Thymus (tissue), 14 donors: ENCODE measurements around the gene MITF. TPM values are rescaled to one million over a fixed set of nuclear protein-coding genes. Genes with fewer than 3 reads are reported as not detected.

Experiments used
- DNase-seq, 9 donors: peaks; one replicate each; pipeline ENCODE4 v3.0.0-alpha.2; 2013; ENCODE audit warnings: low spot score in 9 of 9, low read depth in 6 of 9, missing footprints in 1 of 9
- H3K27ac ChIP-seq, 2 donors: one replicate each; pipeline ENCODE4 v1.5.1; 2013; ENCODE audit warnings: control low read depth in 1 of 2, low read depth in 1 of 2, low read length in 1 of 2, mild to moderate bottlenecking in 1 of 2, moderate library complexity in 1 of 2
- H3K27me3 ChIP-seq, 2 donors: one replicate each; pipeline ENCODE4 v1.5.1; 2013; ENCODE audit warnings: low read length in 1 of 2; ENCODE audit not compliant: control insufficient read depth in 2 of 2, insufficient read depth in 1 of 2
- H3K36me3 ChIP-seq, 2 donors: one replicate each; pipeline ENCODE4 v1.5.1; 2013; ENCODE audit warnings: low read length in 1 of 2, mild to moderate bottlenecking in 1 of 2, moderate library complexity in 1 of 2; ENCODE audit not compliant: control insufficient read depth in 2 of 2, insufficient read depth in 2 of 2
- H3K4me1 ChIP-seq, 2 donors: one replicate each; pipeline ENCODE4 v1.5.1; 2013; ENCODE audit warnings: low read length in 2 of 2; ENCODE audit not compliant: control insufficient read depth in 2 of 2, insufficient read depth in 2 of 2
- H3K4me3 ChIP-seq, 2 donors: one replicate each; pipeline ENCODE4 v1.5.1; 2013; ENCODE audit warnings: low read length in 2 of 2, control low read depth in 1 of 2, mild to moderate bottlenecking in 1 of 2
- H3K9me3 ChIP-seq, 2 donors: one replicate each; pipeline ENCODE4 v1.5.1; 2013; ENCODE audit warnings: low read length in 1 of 2, mild to moderate bottlenecking in 1 of 2; ENCODE audit not compliant: control insufficient read depth in 2 of 2, insufficient read depth in 1 of 2
- WGBS: extraction: QIAGEN DNeasy Blood & Tissue Kit; methylation state at CpG from one replicate; pipeline ENCODE4 v1.1.7; 2013; 5-methylcytosine and 5-hydroxymethylcytosine counted together
- long read RNA-seq, 10 donors: transcript quantifications; one replicate each; lab custom pipeline, GENCODE V29; 2026
- polyA plus RNA-seq: library from polyadenylated mRNA; stranded (reverse); fragments of 200-250 nt; gene quantifications from one replicate; pipeline ENCODE4 v1.2.3, GENCODE V29; 2013
- total RNA-seq: library from RNA; stranded (reverse); fragments of 120-200 nt; gene quantifications from one replicate; pipeline ENCODE4 v1.2.4, GENCODE V29; 2013
- donor health status: healthy.

The MITF gene, protein sequence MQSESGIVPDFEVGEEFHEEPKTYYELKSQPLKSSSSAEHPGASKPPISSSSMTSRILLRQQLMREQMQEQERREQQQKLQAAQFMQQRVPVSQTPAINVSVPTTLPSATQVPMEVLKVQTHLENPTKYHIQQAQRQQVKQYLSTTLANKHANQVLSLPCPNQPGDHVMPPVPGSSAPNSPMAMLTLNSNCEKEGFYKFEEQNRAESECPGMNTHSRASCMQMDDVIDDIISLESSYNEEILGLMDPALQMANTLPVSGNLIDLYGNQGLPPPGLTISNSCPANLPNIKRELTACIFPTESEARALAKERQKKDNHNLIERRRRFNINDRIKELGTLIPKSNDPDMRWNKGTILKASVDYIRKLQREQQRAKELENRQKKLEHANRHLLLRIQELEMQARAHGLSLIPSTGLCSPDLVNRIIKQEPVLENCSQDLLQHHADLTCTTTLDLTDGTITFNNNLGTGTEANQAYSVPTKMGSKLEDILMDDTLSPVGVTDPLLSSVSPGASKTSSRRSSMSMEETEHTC
- total RNA-seq (4.8 TPM), polyA plus RNA-seq (3.2 TPM)
- long read RNA-seq, donor 1: 0 reads
- long read RNA-seq, donor 2, full-length matches to known transcripts: 2 of 2 reads
- long read RNA-seq, donor 2, partial matches to known transcripts: 0 of 2 reads
- long read RNA-seq, donor 2, other reads (novel, unspliced or antisense): 0 of 2 reads
- long read RNA-seq, donor 3, full-length matches to known transcripts: 3 of 3 reads
- long read RNA-seq, donor 3, partial matches to known transcripts: 0 of 3 reads
- long read RNA-seq, donor 3, other reads (novel, unspliced or antisense): 0 of 3 reads
- long read RNA-seq, donor 4, full-length matches to known transcripts: 2 of 2 reads
- long read RNA-seq, donor 4, partial matches to known transcripts: 0 of 2 reads
- long read RNA-seq, donor 4, other reads (novel, unspliced or antisense): 0 of 2 reads
- long read RNA-seq, donor 5: 0 reads
- long read RNA-seq, donor 6, full-length matches to known transcripts: 1 of 1 reads
- long read RNA-seq, donor 6, partial matches to known transcripts: 0 of 1 reads
- long read RNA-seq, donor 6, other reads (novel, unspliced or antisense): 0 of 1 reads
- long read RNA-seq, donor 7: 0 reads
- long read RNA-seq, donor 8, partial matches to known transcripts: 0 of 1 reads
- long read RNA-seq, donor 8, other reads (novel, unspliced or antisense): 0 of 1 reads
- long read RNA-seq, donor 9, full-length matches to known transcripts: 1 of 1 reads
- long read RNA-seq, donor 9, partial matches to known transcripts: 0 of 1 reads
- long read RNA-seq, donor 9, other reads (novel, unspliced or antisense): 0 of 1 reads
- long read RNA-seq, donor 10: 0 reads

DNA sequence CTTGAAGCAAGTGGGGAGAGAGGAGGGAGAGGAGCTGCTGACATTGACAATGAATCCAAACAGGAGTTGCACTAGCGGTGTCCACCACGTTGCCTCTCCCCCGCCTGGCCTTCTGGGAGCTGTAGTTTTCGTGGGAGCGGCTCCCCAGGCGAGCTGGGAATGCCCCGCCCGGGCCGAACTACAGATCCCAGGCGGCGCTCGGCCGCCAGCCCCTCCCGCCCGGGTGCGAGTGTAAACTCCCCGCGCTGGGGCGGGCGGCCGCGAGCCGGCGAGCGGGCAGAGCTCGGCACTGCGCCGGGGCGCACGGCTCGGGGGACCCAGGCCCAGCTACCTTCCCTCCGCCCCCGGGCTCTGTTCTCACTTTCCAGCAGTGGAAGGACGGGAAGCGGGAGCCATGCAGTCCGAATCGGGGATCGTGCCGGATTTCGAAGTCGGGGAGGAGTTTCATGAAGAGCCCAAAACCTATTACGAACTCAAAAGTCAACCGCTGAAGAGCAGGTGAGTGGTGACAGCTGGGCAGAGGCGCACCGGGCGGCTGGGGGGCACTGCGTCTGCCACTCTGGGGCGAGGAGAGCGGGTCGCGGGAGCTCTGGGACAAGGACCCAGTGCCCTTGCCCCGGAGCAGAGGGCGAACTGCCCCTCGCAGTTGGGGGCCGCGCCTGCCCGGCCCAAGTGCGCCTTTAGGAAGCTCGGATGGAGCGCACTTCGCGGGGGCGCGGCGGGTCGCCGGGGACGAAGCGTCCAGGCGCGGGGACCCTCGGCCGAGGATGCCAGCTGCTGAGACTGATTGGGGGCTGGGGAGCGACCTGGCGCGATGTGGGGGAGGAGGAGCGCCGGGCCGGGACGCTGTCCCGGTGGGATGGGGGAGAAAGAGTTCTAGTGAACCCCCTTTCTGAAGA, at the start of gene MITF:
MITF (plus strand) TSS at position 261 of the 899 bp plus-strand sequence; CDS start at position 395, 134 bp downstream.
- H3K36me3 ChIP-seq: no peaks in the 10 kb centered on the region
- H3K9me3 ChIP-seq: no peaks in the 10 kb centered on the region
- H3K27ac ChIP-seq: no peak within 1 kb of the TSS
- DNase-seq: peak in 8 of 9 donors; percentile 17 to 83 (median 54)
- peak within 1 kb of the TSS; percentile 55 to 68 for H3K4me3 ChIP-seq
- H3K4me1 ChIP-seq: peaks cover 10 to 40% of the 10 kb centered on the region in 2 donors
- peaks cover 44 to 52% of the 10 kb centered on the region in 2 donors for H3K27me3 ChIP-seq
- under 1% methylated on average over 81 of the region's 81 CpGs for WGBS

DNA sequence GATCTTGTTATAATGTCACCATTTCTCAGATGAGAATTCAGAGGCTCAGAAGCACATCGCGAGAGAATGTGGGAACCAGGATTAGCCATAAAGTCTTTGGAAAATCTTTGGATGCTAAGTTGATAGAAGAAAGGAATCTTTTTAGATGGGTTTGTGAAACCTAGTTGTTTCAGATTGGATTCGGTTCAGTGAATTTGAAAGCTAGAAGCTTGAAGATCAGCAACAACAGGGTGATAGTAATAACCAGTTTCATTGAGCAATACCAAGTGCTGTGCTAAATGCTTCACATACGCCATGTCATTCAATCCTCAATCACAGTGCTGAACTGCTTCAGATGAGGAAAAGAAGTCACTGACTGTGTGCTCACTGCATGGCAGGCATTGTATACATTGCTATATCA, 47.4 kb upstream of the MITF start:
- 97% methylated on average over 4 of the region's 4 CpGs for WGBS

DNA sequence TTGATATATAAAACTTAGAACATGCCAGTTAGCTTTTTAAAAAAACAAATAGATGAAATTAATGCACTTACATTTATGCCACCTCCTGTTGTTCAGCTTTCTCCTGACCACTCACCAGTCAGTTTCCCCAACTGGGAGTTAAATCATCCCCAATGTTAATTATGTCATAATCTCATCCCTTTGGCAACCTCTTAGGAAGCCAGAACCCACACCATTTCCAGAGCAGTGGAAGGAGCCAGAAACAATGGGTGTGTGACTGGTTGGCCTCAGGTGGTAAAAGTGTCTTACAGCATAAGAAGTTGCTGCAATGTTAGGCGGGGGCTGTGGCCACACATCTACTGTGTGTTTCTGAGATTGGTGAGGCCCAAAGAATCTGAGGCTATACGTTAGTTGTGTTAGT, 46.5 kb upstream of the MITF start:
- no peak for DNase-seq
- no peak overlapping the region for H3K4me3 ChIP-seq
- H3K9me3 ChIP-seq: no peaks in the 10 kb centered on the region
- H3K4me1 ChIP-seq: peaks cover 0 to 3% of the 10 kb centered on the region in 2 donors
- H3K27ac ChIP-seq: no peak overlapping the region
- 96% methylated on average over 2 of the region's 2 CpGs for WGBS
- no peaks in the 10 kb centered on the region for H3K27me3 ChIP-seq
- H3K36me3 ChIP-seq: no peaks in the 10 kb centered on the region

More for the DNA sequence above, 47.4 kb upstream of the MITF start:
- no peak overlapping the region for H3K27ac ChIP-seq
- no peaks in the 10 kb centered on the region for H3K27me3 ChIP-seq
- DNase-seq: no peak
- H3K9me3 ChIP-seq: no peaks in the 10 kb centered on the region
- H3K4me3 ChIP-seq: no peak overlapping the region
- H3K4me1 ChIP-seq: peaks cover 0 to 7% of the 10 kb centered on the region in 2 donors
- no peaks in the 10 kb centered on the region for H3K36me3 ChIP-seq

DNA sequence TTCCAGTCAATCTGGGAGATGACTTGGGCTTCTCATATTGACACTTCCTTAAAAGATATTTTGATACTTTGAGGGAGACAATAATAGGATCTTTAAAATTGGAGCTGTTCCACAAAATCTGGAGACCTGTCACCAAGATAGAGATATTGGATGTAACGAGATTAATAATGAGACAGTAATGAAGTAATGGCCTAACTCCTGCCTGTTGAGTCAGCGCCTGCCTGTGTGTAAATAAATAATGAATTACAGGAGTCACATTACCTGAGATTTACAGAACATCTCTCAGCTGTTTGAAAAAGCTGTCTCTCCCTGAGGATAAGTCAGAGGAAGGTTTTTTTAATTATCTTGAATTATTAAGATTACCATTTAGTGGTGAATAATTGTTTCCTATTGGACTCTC, 43.8 kb upstream of the MITF start:
- H3K36me3 ChIP-seq: no peaks in the 10 kb centered on the region
- DNase-seq: no peak
- WGBS: 94% methylated on average over 2 of the region's 2 CpGs

DNA sequence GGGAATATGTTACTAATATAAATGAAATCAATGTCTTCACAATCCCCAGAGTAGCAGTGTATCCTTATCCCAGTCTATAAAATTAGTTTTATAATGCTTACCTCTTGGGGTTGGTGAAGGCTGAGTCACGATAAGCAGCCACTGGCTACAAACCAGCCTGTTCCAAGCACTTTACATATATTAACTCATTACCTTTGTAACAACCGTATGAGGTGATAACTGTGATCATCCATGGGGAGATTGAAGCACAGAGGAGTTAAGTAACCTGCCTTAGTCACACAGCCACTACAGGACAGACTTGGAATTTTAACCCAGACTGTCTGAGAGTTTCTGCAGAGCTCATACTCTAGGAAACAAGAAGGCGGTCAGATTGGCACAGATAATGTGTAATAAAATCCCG, 43.3 kb upstream of the MITF start:
- no peaks in the 10 kb centered on the region for H3K36me3 ChIP-seq
- H3K27me3 ChIP-seq: no peaks in the 10 kb centered on the region
- 96% methylated on average over 4 of the region's 4 CpGs for WGBS
- H3K4me1 ChIP-seq: peaks cover 0 to 3% of the 10 kb centered on the region in 2 donors
- DNase-seq: no peak
- no peak overlapping the region for H3K4me3 ChIP-seq
- no peaks in the 10 kb centered on the region for H3K9me3 ChIP-seq
- no peak overlapping the region for H3K27ac ChIP-seq

More for the DNA sequence above, 43.8 kb upstream of the MITF start:
- Histone ChIP-seq H3K4me1 (peaks cover 0 to 3% of the 10 kb centered on the region in 2 donors), H3K9me3 (no peaks in the 10 kb centered on the region), H3K4me3 (no peak overlapping the region), H3K27ac (no peak overlapping the region), H3K27me3 (no peaks in the 10 kb centered on the region)

DNA sequence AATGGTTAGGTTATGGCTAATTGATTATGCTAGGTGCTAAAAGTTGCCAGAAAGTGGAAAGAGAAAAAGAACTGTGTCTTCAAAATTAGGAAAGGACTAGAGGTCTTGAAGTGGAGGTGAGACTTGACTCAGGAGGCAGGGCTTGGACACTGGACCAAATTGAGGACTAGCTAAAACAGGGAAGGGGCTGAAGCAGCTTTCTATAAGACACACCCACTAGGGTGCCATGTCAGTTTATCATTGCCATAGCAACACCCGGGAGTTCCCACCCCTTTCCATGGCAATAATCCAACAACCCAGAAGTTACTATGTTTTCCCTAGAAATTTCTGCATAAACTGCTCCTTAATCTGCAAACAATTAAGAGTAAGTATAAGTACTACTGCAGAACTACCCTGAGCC, 42.9 kb upstream of the MITF start:
- no peaks in the 10 kb centered on the region for H3K9me3 ChIP-seq
- DNase-seq: no peak
- H3K27me3 ChIP-seq: no peaks in the 10 kb centered on the region
- no peak overlapping the region for H3K27ac ChIP-seq
- 88% methylated on average over 1 of the region's 1 CpG for WGBS
- H3K36me3 ChIP-seq: no peaks in the 10 kb centered on the region
- H3K4me3 ChIP-seq: no peak overlapping the region
- H3K4me1 ChIP-seq: peaks cover 0 to 3% of the 10 kb centered on the region in 2 donors

DNA sequence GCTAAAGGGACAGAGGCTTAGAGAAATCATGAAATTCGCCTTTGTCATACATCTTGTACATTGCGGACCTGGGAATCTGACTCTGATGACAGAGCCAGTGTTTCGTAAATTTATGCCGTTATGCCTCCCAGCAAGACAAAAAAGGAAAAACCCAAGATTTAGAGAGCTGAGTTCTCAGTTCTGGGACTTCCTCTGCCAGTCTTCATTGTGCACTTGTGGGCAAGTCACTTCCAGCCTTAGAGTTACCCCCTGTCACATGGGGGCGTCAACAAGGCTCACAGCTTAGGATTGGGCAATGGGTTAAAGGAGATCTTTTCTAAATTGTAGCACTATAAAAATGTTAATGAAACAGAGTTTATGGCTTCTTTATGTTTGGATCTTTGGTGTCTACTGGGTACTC, 41.9 kb upstream of the MITF start:
- H3K9me3 ChIP-seq: no peaks in the 10 kb centered on the region
- H3K4me3 ChIP-seq: no peak overlapping the region
- H3K27ac ChIP-seq: no peak overlapping the region
- peaks cover 0 to 3% of the 10 kb centered on the region in 2 donors for H3K4me1 ChIP-seq
- no peak for DNase-seq
- H3K27me3 ChIP-seq: no peaks in the 10 kb centered on the region
- H3K36me3 ChIP-seq: no peaks in the 10 kb centered on the region
- WGBS: 72% methylated on average over 5 of the region's 5 CpGs

DNA sequence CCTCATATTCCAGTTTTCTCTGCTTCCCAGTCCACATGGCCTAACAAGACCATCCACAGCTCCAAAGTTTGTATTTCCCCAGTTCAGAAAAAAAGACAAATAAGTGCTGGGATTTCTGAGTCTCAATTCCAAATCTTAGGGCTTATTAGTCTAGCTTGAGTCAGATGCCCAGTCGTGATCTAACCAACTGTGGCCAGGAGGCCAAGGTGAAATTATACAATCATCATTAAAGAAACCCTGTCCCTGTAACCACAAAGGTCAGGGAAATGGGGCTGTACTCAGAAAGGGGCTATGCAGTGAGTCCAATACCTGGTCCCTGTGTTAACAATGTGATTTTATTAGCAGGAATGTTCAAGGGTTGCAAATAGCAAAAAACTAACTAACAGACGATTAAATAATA, 40.5 kb upstream of the MITF start:
- no peaks in the 10 kb centered on the region for H3K36me3 ChIP-seq
- no peaks in the 10 kb centered on the region for H3K27me3 ChIP-seq
- DNase-seq: no peak
- H3K9me3 ChIP-seq: no peaks in the 10 kb centered on the region
- H3K4me3 ChIP-seq: no peak overlapping the region
- no peak overlapping the region for H3K27ac ChIP-seq
- peaks cover 0 to 2% of the 10 kb centered on the region in 2 donors for H3K4me1 ChIP-seq
- 97% methylated on average over 2 of the region's 2 CpGs for WGBS
